GM19193 (cell line): ENCODE data around the gene NEK11.

Experiments used
- POLR2A ChIP-seq: IDR thresholded peaks from 4 replicates; pipeline ENCODE4 v1.6.1; 2011; ENCODE audit not compliant: insufficient read depth, insufficient read length; ENCODE audit errors: extremely low read depth

Gene NEK11

GRCh38 chr3:131026321-131027151 is at the start of gene NEK11, which contains the start of gene ASTE1:
Gene NEK11 (plus strand): TSS chr3:131026877. CDS start chr3:131029709, 2,832 bp downstream.
Gene ASTE1 (minus strand): TSS chr3:131026825. CDS start chr3:131025306, 1,519 bp downstream.
- TF ChIP-seq POLR2A, result peak; percentile 88

GRCh38 chr3:130979117-130979516 is 47.6 kb upstream of the NEK11 start:
- TF ChIP-seq POLR2A, result no peak

- TF ChIP-seq POLR2A, result no peak
Observed at GRCh38 chr3:130981469-130981868, 45.2 kb upstream of the NEK11 start.

GRCh38 chr3:130990282-130990681 is 36.4 kb upstream of the NEK11 start:
- TF ChIP-seq POLR2A, result no peak

GRCh38 chr3:130991126-130991525 is 35.6 kb upstream of the NEK11 start:
- no peak for TF ChIP-seq POLR2A

- TF ChIP-seq POLR2A, result no peak
Observed at GRCh38 chr3:130992344-130992743, 34.3 kb upstream of the NEK11 start.

- TF ChIP-seq POLR2A, result no peak
Observed at GRCh38 chr3:130997289-130997688, 29.4 kb upstream of the NEK11 start.

- TF ChIP-seq POLR2A, result no peak
Observed at GRCh38 chr3:131001071-131001470, 25.6 kb upstream of the NEK11 start.

- no peak for TF ChIP-seq POLR2A
Observed at GRCh38 chr3:131004603-131005002, 22.1 kb upstream of the NEK11 start.

GRCh38 chr3:131007256-131007655 is 19.4 kb upstream of the NEK11 start:
- no peak for TF ChIP-seq POLR2A

GRCh38 chr3:131007782-131008181 is 18.9 kb upstream of the NEK11 start:
- TF ChIP-seq POLR2A, result no peak

- TF ChIP-seq POLR2A, result no peak
Observed at GRCh38 chr3:131008326-131008725, 18.4 kb upstream of the NEK11 start.

GRCh38 chr3:131009698-131010097 is 17.0 kb upstream of the NEK11 start:
- no peak for TF ChIP-seq POLR2A

- no peak for TF ChIP-seq POLR2A
Observed at GRCh38 chr3:131018970-131019369, 7.7 kb upstream of the NEK11 start.

- no peak for TF ChIP-seq POLR2A
Observed at GRCh38 chr3:131020122-131020693, 6.5 kb upstream of the NEK11 start.

GRCh38 chr3:131025539-131025938 is 1.1 kb upstream of the NEK11 start:
- no peak for TF ChIP-seq POLR2A
